ENCODE results near the gene POFUT1. TPM values are rescaled to one million over a fixed set of nuclear protein-coding genes. Genes with fewer than 3 reads are reported as not detected.
A peak's percentile ranks its signal among the peaks of the same experiment; 100 is the strongest.

Gene POFUT1
- total and polyA plus RNA-seq, 2 donors (not counting 3 experiments of a cell fraction or from before 2014, with no cell fraction given) = 29.0 to 51.4 TPM

GRCh38 chr20:32238483-32239425 lies 31.1 kb downstream of the POFUT1 start:
- no peak overlapping the region for H3K27ac ChIP-seq (ENCODE audit: insufficient read depth, low read depth, low read length)
- BruUV-seq (replicated peaks) = no TSS peak
- dilution Hi-C loops (cut with MboI; ENCODE audit: extremely low pct_ligation_motif_present, low sequenced_read_pairs) = no loop called here
- H2AFZ ChIP-seq (ENCODE audit: low read depth, low read length) = no peak overlapping the region
- no peaks in the 10 kb centered on the region for H3K9me1 ChIP-seq (replicated peaks; ENCODE audit: control insufficient read depth, extremely low read depth, insufficient read depth, low read length)
- peaks cover 3 to 19% of the 10 kb centered on the region in 2 experiments for H3K36me3 ChIP-seq (ENCODE audit: control insufficient read depth in 2 of 2, extremely low read depth in 1 of 2, insufficient read depth in 2 of 2, low read length in 2 of 2)
- TF ChIP-seq POLR2AphosphoS5 (IDR thresholded peaks at IDR 0.05; ENCODE audit: insufficient read depth, low read depth, low read length) = peak; percentile 18
- no peak for TF ChIP-seq JUN (IDR thresholded peaks at IDR 0.05; ENCODE audit: borderline replicate concordance, insufficient read depth, insufficient read length, low read depth)
- H3K79me2 ChIP-seq (ENCODE audit: control insufficient read depth, insufficient read depth, low read length) = no peaks in the 10 kb centered on the region
- POLR2A ChIA-PET = no interaction called here
- H4K20me1 ChIP-seq (replicated peaks; ENCODE audit: control insufficient read depth, extremely low read depth, insufficient read depth, low read length) = no peaks in the 10 kb centered on the region
- CTCF ChIA-PET = interaction anchor here (0.7 to 1.2 kb wide), 3 partner anchors 13 to 414 kb away, joined by 3 read pairs; no protein-coding TSS in a partner anchor
- no peak overlapping the region for H3K4me3 ChIP-seq (replicated peaks in 1 of 3; ENCODE audit: insufficient read depth in 1 of 3, low read depth in 1 of 3, low read length in 3 of 3)
- H3K9me3 ChIP-seq (replicated peaks; ENCODE audit: control insufficient read depth, insufficient read depth, low read length) = no peaks in the 10 kb centered on the region
- H3K4me1 ChIP-seq (ENCODE audit: control insufficient read depth, extremely low read depth, insufficient read depth, low read length) = no peaks in the 10 kb centered on the region
- no peak for DNase-seq (ENCODE audit: low read depth, low spot score)
- intact Hi-C loops (cut with micrococcal nuclease) = no loop called here
- H3K4me2 ChIP-seq (ENCODE audit: insufficient read depth, low read length) = no peak overlapping the region
- no peaks in the 10 kb centered on the region for H3K27me3 ChIP-seq (ENCODE audit: control insufficient read depth in 2 of 2, insufficient read depth in 2 of 2, low read length in 2 of 2)
- FAIRE-seq = no peak
- no peak overlapping the region for H3K9ac ChIP-seq (replicated peaks; ENCODE audit: extremely low read depth, insufficient read depth, low read length)

DNA sequence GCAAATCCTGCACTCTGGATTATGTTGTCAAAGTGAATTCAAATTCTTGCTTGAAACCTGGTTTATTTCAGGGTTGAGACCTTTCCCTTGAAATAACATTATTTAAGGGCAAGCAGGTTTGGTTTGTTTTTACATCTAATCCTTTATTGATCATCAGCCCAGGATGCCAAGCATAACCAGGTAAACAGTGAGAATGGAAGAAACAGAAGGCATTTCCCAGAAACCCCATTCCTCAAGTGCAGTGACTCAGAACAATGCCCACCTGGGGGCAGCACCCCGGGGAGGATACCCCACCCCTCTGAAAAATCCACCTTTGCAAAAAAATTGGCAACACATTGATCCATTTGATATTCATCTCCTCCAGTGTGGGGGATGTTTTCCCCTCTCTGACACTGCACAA lies 32.5 kb downstream of the POFUT1 start:
- ChIA-PET CTCF (interaction anchor here (0.7 to 1.2 kb wide), 3 partner anchors 11 to 413 kb away, joined by 3 read pairs; no protein-coding TSS in a partner anchor), POLR2A (interaction anchor here (0.6 kb wide), 1 partner anchor 97 kb away, joined by 4 read pairs; no protein-coding TSS in a partner anchor)
- H3K4me1 ChIP-seq (ENCODE audit: control insufficient read depth, extremely low read depth, insufficient read depth, low read length) = no peaks in the 10 kb centered on the region
- H3K27ac ChIP-seq (ENCODE audit: insufficient read depth, low read depth, low read length) = no peak overlapping the region
- no peaks in the 10 kb centered on the region for H3K79me2 ChIP-seq (ENCODE audit: control insufficient read depth, insufficient read depth, low read length)
- no peak for FAIRE-seq
- no peaks in the 10 kb centered on the region for H3K9me1 ChIP-seq (replicated peaks; ENCODE audit: control insufficient read depth, extremely low read depth, insufficient read depth, low read length)
- dilution Hi-C loops (cut with MboI; ENCODE audit: extremely low pct_ligation_motif_present, low sequenced_read_pairs) (no loop called here), intact Hi-C loops (cut with micrococcal nuclease) (no loop called here)
- H2AFZ ChIP-seq (ENCODE audit: low read depth, low read length) = no peak overlapping the region
- BruUV-seq (replicated peaks) = no TSS peak
- H3K4me3 ChIP-seq (replicated peaks in 1 of 3; ENCODE audit: insufficient read depth in 1 of 3, low read depth in 1 of 3, low read length in 3 of 3) = no peak overlapping the region
- no peak overlapping the region for H3K9ac ChIP-seq (replicated peaks; ENCODE audit: extremely low read depth, insufficient read depth, low read length)
- H3K36me3 ChIP-seq (ENCODE audit: control insufficient read depth in 2 of 2, extremely low read depth in 1 of 2, insufficient read depth in 2 of 2, low read length in 2 of 2) = peaks cover under 1 to 8% of the 10 kb centered on the region in 2 experiments
- DNase-seq (ENCODE audit: low read depth, low spot score) = no peak
- H3K9me3 ChIP-seq (replicated peaks; ENCODE audit: control insufficient read depth, insufficient read depth, low read length) = no peaks in the 10 kb centered on the region
- H4K20me1 ChIP-seq (replicated peaks; ENCODE audit: control insufficient read depth, extremely low read depth, insufficient read depth, low read length) = no peaks in the 10 kb centered on the region
- no peaks in the 10 kb centered on the region for H3K27me3 ChIP-seq (ENCODE audit: control insufficient read depth in 2 of 2, insufficient read depth in 2 of 2, low read length in 2 of 2)
- H3K4me2 ChIP-seq (ENCODE audit: insufficient read depth, low read length) = no peak overlapping the region
- TF ChIP-seq POLR2A (IDR thresholded peaks at IDR 0.05; ENCODE audit: low read depth, low read length) = no peak
- TF ChIP-seq FOS (IDR thresholded peaks at IDR 0.05; ENCODE audit: borderline replicate concordance, insufficient read depth, low read length) = no peak
- TF ChIP-seq, protein P1, sequence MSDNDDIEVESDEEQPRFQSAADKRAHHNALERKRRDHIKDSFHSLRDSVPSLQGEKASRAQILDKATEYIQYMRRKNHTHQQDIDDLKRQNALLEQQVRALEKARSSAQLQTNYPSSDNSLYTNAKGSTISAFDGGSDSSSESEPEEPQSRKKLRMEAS (IDR thresholded peaks at IDR 0.05; ENCODE audit: insufficient read depth, insufficient read length) = no peak
- no peak for TF ChIP-seq CTCF (IDR thresholded peaks at IDR 0.05; ENCODE audit: extremely low read depth in 1 of 2, insufficient read depth in 1 of 2, low read depth in 1 of 2, low read length in 2 of 2)
- no peak for TF ChIP-seq EZH2 (IDR thresholded peaks at IDR 0.05; ENCODE audit: borderline replicate concordance, low read depth, low read length, severe bottlenecking)
